ENCODE results near the gene TMEM54.

TMEM54 gene

GRCh38 chr1:32878183-32878582 is 23.0 kb downstream of the TMEM54 start:
- DNase-seq: no peak

- DNase-seq: no peak
Measured at GRCh38 chr1:32877211-32878110, 23.7 kb downstream of the TMEM54 start.

- peak; percentile 64 for DNase-seq
Measured at GRCh38 chr1:32876341-32877210, 24.6 kb downstream of the TMEM54 start.

- DNase-seq: no peak
Measured at GRCh38 chr1:32874860-32875752, 26.1 kb downstream of the TMEM54 start.

GRCh38 chr1:32873484-32873883 is 27.7 kb downstream of the TMEM54 start:
- no peak for DNase-seq

GRCh38 chr1:32872192-32872460 is 29.1 kb downstream of the TMEM54 start:
- DNase-seq: no peak

GRCh38 chr1:32871364-32872191 is 29.6 kb downstream of the TMEM54 start:
- no peak for DNase-seq

- DNase-seq: no peak
Measured at GRCh38 chr1:32870615-32871363, 30.4 kb downstream of the TMEM54 start, which contains the start of gene FNDC5. Gene FNDC5, minus strand, starts transcription at chr1:32870912.

GRCh38 chr1:32869923-32870614 is 31.1 kb downstream of the TMEM54 start:
- DNase-seq: no peak

- DNase-seq: no peak
Measured at GRCh38 chr1:32868806-32869455, 32.3 kb downstream of the TMEM54 start.

- no peak for DNase-seq
Measured at GRCh38 chr1:32868085-32868484, 33.1 kb downstream of the TMEM54 start.

GRCh38 chr1:32867671-32868070 is 33.5 kb downstream of the TMEM54 start:
- no peak for DNase-seq

GRCh38 chr1:32867151-32867550 is 34.0 kb downstream of the TMEM54 start:
- DNase-seq: no peak

GRCh38 chr1:32865639-32866405 is 35.4 kb downstream of the TMEM54 start:
- no peak for DNase-seq

- DNase-seq: no peak
Measured at GRCh38 chr1:32864375-32865019, 36.7 kb downstream of the TMEM54 start.

- DNase-seq: no peak
Measured at GRCh38 chr1:32863881-32864245, 37.3 kb downstream of the TMEM54 start.

GRCh38 chr1:32863218-32863880 is 37.8 kb downstream of the TMEM54 start:
- no peak for DNase-seq
